HepG2 (cell line): ENCODE results near the gene VPS29. TPM values are rescaled to one million over a fixed set of nuclear protein-coding genes. Genes with fewer than 3 reads are reported as not detected.
A peak's percentile ranks its signal among the peaks of the same experiment; 100 is the strongest.

Experiments used
- ATF4 ChIP-seq, 2 experiments: fragments of 450-650 bp in 1 of 2; sonication (generic) in 1 of 2; formaldehyde crosslinking; IDR thresholded peaks; 2 replicates each; pipeline versions ENCODE4 v1.5.0 to v1.8.0; 2020 to 2022; ENCODE audit warnings: mild to moderate bottlenecking in 1 of 2, missing genetic modification reagents in 1 of 2
- GPN1 ChIP-seq: sonication (generic); formaldehyde crosslinking; IDR thresholded peaks from 2 replicates; pipeline ENCODE4 v1.5.1; 2020; ENCODE audit warnings: missing genetic modification reagents, borderline replicate concordance
- KIAA2018 ChIP-seq: sonication (generic); formaldehyde crosslinking; IDR thresholded peaks from 2 replicates; pipeline ENCODE4 v1.5.0; 2020; ENCODE audit warnings: mild to moderate bottlenecking, missing genetic modification reagents, borderline replicate concordance
- MEIS1 ChIP-seq: sonication (generic); formaldehyde crosslinking; IDR thresholded peaks from 2 replicates; pipeline ENCODE4 v1.9.0; 2021; ENCODE audit warnings: mild to moderate bottlenecking, missing genetic modification reagents, moderate library complexity, borderline replicate concordance
- NFATC3 ChIP-seq: sonication (generic); formaldehyde crosslinking; IDR thresholded peaks from 2 replicates; pipeline ENCODE4 v1.5.1; 2020; ENCODE audit warnings: mild to moderate bottlenecking, missing genetic modification reagents
- RBFOX2 ChIP-seq: fragments of 200-400 bp; formaldehyde crosslinking; IDR thresholded peaks from 2 replicates; pipeline ENCODE4 v1.6.1; 2017; ENCODE audit warnings: low read depth, mild to moderate bottlenecking, low read length
- SCMH1 ChIP-seq: sonication (generic); formaldehyde crosslinking; IDR thresholded peaks from 2 replicates; pipeline ENCODE4 v1.9.0; 2021; ENCODE audit warnings: missing genetic modification reagents, mild to moderate bottlenecking, borderline replicate concordance
- TERF1 ChIP-seq: sonication (generic); formaldehyde crosslinking; IDR thresholded peaks from 2 replicates; pipeline ENCODE4 v1.8.0; 2022; ENCODE audit warnings: mild to moderate bottlenecking, missing genetic modification reagents, moderate library complexity
- ZFP91 ChIP-seq: sonication (generic); formaldehyde crosslinking; IDR thresholded peaks from 2 replicates; pipeline ENCODE4 v1.9.0; 2022; ENCODE audit warnings: missing genetic modification reagents, mild to moderate bottlenecking, borderline replicate concordance
- ZNF367 ChIP-seq: sonication (generic); formaldehyde crosslinking; IDR thresholded peaks from 2 replicates; pipeline ENCODE4 v1.4.0; 2020; ENCODE audit warnings: missing genetic modification reagents, borderline replicate concordance
- ZNF501 ChIP-seq: sonication (generic); formaldehyde crosslinking; IDR thresholded peaks from 2 replicates; pipeline ENCODE4 v1.5.1; 2020; ENCODE audit warnings: mild to moderate bottlenecking, moderate library complexity, missing genetic modification reagents
- ZNF556 ChIP-seq: sonication (generic); formaldehyde crosslinking; IDR thresholded peaks from 2 replicates; pipeline ENCODE4 v1.4.0; 2020; ENCODE audit warnings: mild to moderate bottlenecking, missing genetic modification reagents, borderline replicate concordance
- ZNF576 ChIP-seq: sonication (generic); formaldehyde crosslinking; IDR thresholded peaks from 2 replicates; pipeline ENCODE4 v1.4.0; 2020; ENCODE audit warnings: mild to moderate bottlenecking, missing genetic modification reagents
- ZNF879 ChIP-seq: sonication (generic); formaldehyde crosslinking; IDR thresholded peaks from 2 replicates; pipeline ENCODE4 v1.8.1; 2023; ENCODE audit warnings: missing genetic modification reagents
- polyA plus RNA-seq, 8 experiments: library from polyadenylated mRNA; depleted of rRNA in 3 of 8; stranded (reverse) in 7 of 8; unstranded in 1 of 8; fragments of >200 nt; fragmentation: Illumina TruSeq in 4 of 8; extraction: Trizol in 4 of 8; gene quantifications; 2 replicates each; pipeline versions ENCODE4 v1.2.1 to v1.2.3, GENCODE V29; 2011 to 2016; ENCODE audit warnings: low read depth in 4 of 8, missing spikeins in 1 of 8, mixed read lengths in 1 of 8; ENCODE audit not compliant: insufficient read depth in 1 of 8
- total RNA-seq, 5 experiments: library from RNA; depleted of rRNA; stranded (reverse); fragments of >200 nt; fragmentation: Illumina TruSeq; extraction: Trizol; gene quantifications; 2 replicates each; pipeline ENCODE4 v1.2.3, GENCODE V29; 2016; ENCODE audit warnings: low read depth in 1 of 5

Gene VPS29
- total and polyA plus RNA-seq, 2 of the 13 experiments (the other 11 are each of a cell fraction or from before 2014, with no cell fraction given), result 107 to 114 TPM

- TF ChIP-seq TERF1 (CRISPR knock-in tag) (no peak), ZNF879 (CRISPR knock-in tag) (peak; percentile 88; the same call in 1 of the 2 replicates), NFATC3 (CRISPR knock-in tag) (no peak), ATF4 (CRISPR knock-in tag; IDR thresholded peaks at IDR 0.05) (peak in 1 of 2 experiments; percentile 16; a peak in 2 of 4 replicates), ZNF367 (CRISPR knock-in tag) (0 out of 2 replicates have a peak, but pooled peaks have one; percentile 54), ZNF501 (peak; percentile 85), GPN1 (CRISPR knock-in tag) (0 out of 2 replicates have a peak, but pooled peaks have one; percentile 15), RBFOX2 (peak; percentile 91), ZNF556 (CRISPR knock-in tag) (peak; percentile 35; the same call in 1 of the 2 replicates), ZNF576 (no peak), KIAA2018 (CRISPR knock-in tag) (peak; percentile 42; the same call in 1 of the 2 replicates), SCMH1 (CRISPR knock-in tag) (no peak), ZFP91 (CRISPR knock-in tag) (peak; percentile 87; the same call in 1 of the 2 replicates), MEIS1 (CRISPR knock-in tag) (peak; percentile 53; the same call in 1 of the 2 replicates)
Observed at GRCh38 chr12:110468214-110469048, 33.5 kb downstream of the VPS29 start, which contains the start of the genes FAM216A and GPN3 (continued).
